PFSK-1 (cell line): ENCODE data around the gene CHAC1.

Experiments
- FOXP2 ChIP-seq: optimal IDR thresholded peaks from 2 replicates; pipeline ENCODE3; 2011; ENCODE audit warnings: borderline replicate concordance, control low read depth, inconsistent platforms; ENCODE audit not compliant: insufficient read depth; ENCODE audit errors: extremely low read length, extremely low read depth
- POLR2AphosphoS5 ChIP-seq: IDR thresholded peaks from 2 replicates; pipeline ENCODE4 v1.6.1; 2012; ENCODE audit warnings: low read depth, mild to moderate bottlenecking, control low read depth, low read length, moderate library complexity
- REST ChIP-seq, 2 experiments: IDR thresholded peaks; 2 replicates each; pipeline versions ENCODE4 v1.6.1 to v1.8.0; 2011 to 2012; ENCODE audit warnings: low read depth in 2 of 2, low read length in 2 of 2, control low read depth in 1 of 2, inconsistent platforms in 1 of 2, mild to moderate bottlenecking in 1 of 2, moderate library complexity in 1 of 2; ENCODE audit not compliant: insufficient read depth in 1 of 2
- SIN3A ChIP-seq: IDR thresholded peaks from 2 replicates; pipeline ENCODE4 v1.6.1; 2012; ENCODE audit warnings: mild to moderate bottlenecking, low read length, moderate library complexity, borderline replicate concordance; ENCODE audit not compliant: insufficient read depth
- TAF1 ChIP-seq: IDR thresholded peaks from 2 replicates; pipeline ENCODE4 v1.6.1; 2012; ENCODE audit warnings: low read length, control low read depth, borderline replicate concordance; ENCODE audit not compliant: insufficient read depth

The CHAC1 gene

GRCh38 chr15:40985541-40986330, 32.5 kb downstream of the CHAC1 start:
- TF ChIP-seq REST (IDR thresholded peaks at IDR 0.05; ENCODE audit: insufficient read depth in 1 of 2, low read depth in 2 of 2, low read length in 2 of 2) (no peak), TAF1 (no peak), FOXP2 (no peak), SIN3A (no peak), POLR2AphosphoS5 (no peak)

- TF ChIP-seq POLR2AphosphoS5 (no peak; the same call in 1 of the 2 replicates), FOXP2 (no peak), TAF1 (no peak), REST (IDR thresholded peaks at IDR 0.05; ENCODE audit: insufficient read depth in 1 of 2, low read depth in 2 of 2, low read length in 2 of 2) (no peak), SIN3A (no peak)
Observed at GRCh38 chr15:40986820-40987219, 33.5 kb downstream of the CHAC1 start.

- TF ChIP-seq POLR2AphosphoS5, result no peak
- no peak for TF ChIP-seq SIN3A
- no peak for TF ChIP-seq REST (IDR thresholded peaks at IDR 0.05; ENCODE audit: insufficient read depth in 1 of 2, low read depth in 2 of 2, low read length in 2 of 2)
- no peak for TF ChIP-seq TAF1
- TF ChIP-seq FOXP2, result no peak
Observed at GRCh38 chr15:40988156-40988555, 34.9 kb downstream of the CHAC1 start.

GRCh38 chr15:40990080-40990479, 36.8 kb downstream of the CHAC1 start:
- no peak for TF ChIP-seq REST (IDR thresholded peaks at IDR 0.05; ENCODE audit: insufficient read depth in 1 of 2, low read depth in 2 of 2, low read length in 2 of 2)
- no peak for TF ChIP-seq POLR2AphosphoS5
- TF ChIP-seq SIN3A, result no peak
- no peak for TF ChIP-seq FOXP2
- TF ChIP-seq TAF1, result no peak
